ENCODE data around the gene TCF19. TPM values are rescaled to one million over a fixed set of nuclear protein-coding genes. Genes with fewer than 3 reads are reported as not detected.

The TCF19 gene
- total RNA-seq, 2 donors from 2014 or later = 7.6 to 10.0 TPM

GRCh38 chr6:31205638-31206037 is 47.2 kb downstream of the TCF19 start:
- no peak for TF ChIP-seq POLR2AphosphoS5 (IDR thresholded peaks at IDR 0.05)
- no peak for TF ChIP-seq POLR2A (IDR thresholded peaks at IDR 0.05)
- TF ChIP-seq, protein P1, sequence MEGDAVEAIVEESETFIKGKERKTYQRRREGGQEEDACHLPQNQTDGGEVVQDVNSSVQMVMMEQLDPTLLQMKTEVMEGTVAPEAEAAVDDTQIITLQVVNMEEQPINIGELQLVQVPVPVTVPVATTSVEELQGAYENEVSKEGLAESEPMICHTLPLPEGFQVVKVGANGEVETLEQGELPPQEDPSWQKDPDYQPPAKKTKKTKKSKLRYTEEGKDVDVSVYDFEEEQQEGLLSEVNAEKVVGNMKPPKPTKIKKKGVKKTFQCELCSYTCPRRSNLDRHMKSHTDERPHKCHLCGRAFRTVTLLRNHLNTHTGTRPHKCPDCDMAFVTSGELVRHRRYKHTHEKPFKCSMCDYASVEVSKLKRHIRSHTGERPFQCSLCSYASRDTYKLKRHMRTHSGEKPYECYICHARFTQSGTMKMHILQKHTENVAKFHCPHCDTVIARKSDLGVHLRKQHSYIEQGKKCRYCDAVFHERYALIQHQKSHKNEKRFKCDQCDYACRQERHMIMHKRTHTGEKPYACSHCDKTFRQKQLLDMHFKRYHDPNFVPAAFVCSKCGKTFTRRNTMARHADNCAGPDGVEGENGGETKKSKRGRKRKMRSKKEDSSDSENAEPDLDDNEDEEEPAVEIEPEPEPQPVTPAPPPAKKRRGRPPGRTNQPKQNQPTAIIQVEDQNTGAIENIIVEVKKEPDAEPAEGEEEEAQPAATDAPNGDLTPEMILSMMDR (IDR thresholded peaks at IDR 0.05) = no peak
- WGBS = 80% methylated on average over 2 of the region's 2 CpGs
- intact Hi-C loops (cut with DNase I) = no loop called here
- no peaks in the 10 kb centered on the region for H3K27me3 ChIP-seq (replicated peaks; ENCODE audit: insufficient read depth)
- H3K36me3 ChIP-seq = no peaks in the 10 kb centered on the region
- no peak for DNase-seq (ENCODE audit: low spot score)
- peaks cover 6% of the 10 kb centered on the region for H3K4me1 ChIP-seq (replicated peaks)
- H3K9me3 ChIP-seq = no peaks in the 10 kb centered on the region
- H3K4me3 ChIP-seq = no peak overlapping the region
- no peak overlapping the region for H3K27ac ChIP-seq

DNA sequence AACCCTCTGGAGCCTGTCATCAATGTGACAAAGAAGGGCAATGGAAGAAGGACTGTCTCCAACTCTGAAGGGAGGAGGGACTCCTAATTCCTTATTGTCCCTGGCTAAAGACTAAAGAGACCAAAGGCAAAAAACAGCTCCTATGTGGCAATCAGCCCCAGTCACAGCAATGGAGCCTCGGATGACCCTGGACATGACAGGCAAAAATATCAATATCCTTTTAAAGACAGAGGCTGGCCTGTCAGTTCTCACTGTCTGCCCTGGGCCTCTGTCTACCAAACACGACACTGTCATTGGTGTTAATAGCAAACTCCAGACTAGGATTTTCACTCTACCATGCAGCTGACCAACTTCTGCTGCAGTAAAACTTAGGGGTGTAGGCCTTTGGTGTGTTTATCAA is 50.1 kb downstream of the TCF19 start:
- Histone ChIP-seq H3K27ac (peak overlapping the region in 1 of 2 donors; percentile 32), H3K27me3 (replicated peaks; ENCODE audit: insufficient read depth) (no peaks in the 10 kb centered on the region), H3K9me3 (no peaks in the 10 kb centered on the region), H3K36me3 (no peaks in the 10 kb centered on the region), H3K4me1 (replicated peaks) (peaks cover 4% of the 10 kb centered on the region), H3K4me3 (no peak overlapping the region)
- 42% methylated on average over 2 of the region's 2 CpGs for WGBS
- intact Hi-C loops (cut with DNase I) = no loop called here
- DNase-seq (ENCODE audit: low spot score) = no peak
- TF ChIP-seq, protein P1 (IDR thresholded peaks at IDR 0.05) = no peak
- TF ChIP-seq POLR2AphosphoS5 (IDR thresholded peaks at IDR 0.05) = no peak
- no peak for TF ChIP-seq POLR2A (IDR thresholded peaks at IDR 0.05)

DNA sequence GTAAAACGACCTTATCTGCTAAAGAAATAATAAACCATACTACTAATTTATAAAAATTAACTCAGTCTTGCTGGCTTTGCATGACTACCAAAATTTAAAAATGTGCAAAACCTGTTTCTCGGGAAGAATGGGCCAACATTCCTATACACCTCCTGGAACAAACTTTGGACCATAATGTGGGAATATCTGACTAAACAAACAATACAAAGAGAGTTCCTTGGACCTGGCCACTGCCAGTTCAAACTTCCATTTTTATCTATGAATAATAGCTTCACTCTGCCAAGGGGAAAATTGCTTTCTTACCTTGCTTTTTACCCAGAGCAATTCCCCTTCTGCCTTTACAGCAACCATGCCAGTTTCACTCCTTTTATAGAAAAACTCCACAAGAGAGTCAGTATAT is 50.7 kb downstream of the TCF19 start:
- H3K4me3 ChIP-seq = no peak overlapping the region
- TF ChIP-seq, protein P1 (IDR thresholded peaks at IDR 0.05) = no peak
- TF ChIP-seq POLR2AphosphoS5 (IDR thresholded peaks at IDR 0.05) (no peak), POLR2A (IDR thresholded peaks at IDR 0.05) (no peak)
- H3K36me3 ChIP-seq = no peaks in the 10 kb centered on the region
- no peaks in the 10 kb centered on the region for H3K9me3 ChIP-seq
- H3K27me3 ChIP-seq (replicated peaks; ENCODE audit: insufficient read depth) = no peaks in the 10 kb centered on the region
- intact Hi-C loops (cut with DNase I) = no loop called here
- no peak for DNase-seq (ENCODE audit: low spot score)
- WGBS = 19% methylated on average over 2 of the region's 2 CpGs
- no peak overlapping the region for H3K27ac ChIP-seq
- H3K4me1 ChIP-seq (replicated peaks) = peaks cover 4% of the 10 kb centered on the region

DNA sequence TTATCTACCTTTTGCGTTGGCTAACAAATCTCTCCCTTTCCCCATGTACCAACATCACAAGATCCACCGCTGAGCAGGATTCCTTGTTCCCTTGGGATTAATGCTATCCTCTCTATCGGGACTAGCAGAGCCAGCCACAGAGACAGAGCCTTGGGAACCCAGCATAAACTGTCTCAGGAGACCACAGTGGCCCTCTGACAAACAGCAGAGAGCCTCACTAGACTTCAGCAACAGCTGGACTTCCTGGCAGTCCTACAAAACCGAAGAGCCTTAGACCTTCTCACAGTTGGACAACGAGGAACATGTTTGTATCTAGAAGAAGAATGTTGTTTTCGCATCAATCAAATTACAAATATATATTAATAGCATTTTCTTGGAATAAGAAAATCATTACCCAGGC is 51.7 kb downstream of the TCF19 start:
- TF ChIP-seq POLR2AphosphoS5 (IDR thresholded peaks at IDR 0.05) (no peak), POLR2A (IDR thresholded peaks at IDR 0.05) (no peak)
- TF ChIP-seq, protein P1 (IDR thresholded peaks at IDR 0.05) = no peak
- intact Hi-C loops (cut with DNase I) = no loop called here
- 50% methylated on average over 6 of the region's 6 CpGs for WGBS
- H3K27me3 ChIP-seq (replicated peaks; ENCODE audit: insufficient read depth) = no peaks in the 10 kb centered on the region
- no peak for DNase-seq (ENCODE audit: low spot score)
- H3K4me1 ChIP-seq (replicated peaks) = no peaks in the 10 kb centered on the region
- no peaks in the 10 kb centered on the region for H3K9me3 ChIP-seq
- H3K27ac ChIP-seq = no peak overlapping the region
- H3K36me3 ChIP-seq = no peaks in the 10 kb centered on the region
- H3K4me3 ChIP-seq = no peak overlapping the region

DNA sequence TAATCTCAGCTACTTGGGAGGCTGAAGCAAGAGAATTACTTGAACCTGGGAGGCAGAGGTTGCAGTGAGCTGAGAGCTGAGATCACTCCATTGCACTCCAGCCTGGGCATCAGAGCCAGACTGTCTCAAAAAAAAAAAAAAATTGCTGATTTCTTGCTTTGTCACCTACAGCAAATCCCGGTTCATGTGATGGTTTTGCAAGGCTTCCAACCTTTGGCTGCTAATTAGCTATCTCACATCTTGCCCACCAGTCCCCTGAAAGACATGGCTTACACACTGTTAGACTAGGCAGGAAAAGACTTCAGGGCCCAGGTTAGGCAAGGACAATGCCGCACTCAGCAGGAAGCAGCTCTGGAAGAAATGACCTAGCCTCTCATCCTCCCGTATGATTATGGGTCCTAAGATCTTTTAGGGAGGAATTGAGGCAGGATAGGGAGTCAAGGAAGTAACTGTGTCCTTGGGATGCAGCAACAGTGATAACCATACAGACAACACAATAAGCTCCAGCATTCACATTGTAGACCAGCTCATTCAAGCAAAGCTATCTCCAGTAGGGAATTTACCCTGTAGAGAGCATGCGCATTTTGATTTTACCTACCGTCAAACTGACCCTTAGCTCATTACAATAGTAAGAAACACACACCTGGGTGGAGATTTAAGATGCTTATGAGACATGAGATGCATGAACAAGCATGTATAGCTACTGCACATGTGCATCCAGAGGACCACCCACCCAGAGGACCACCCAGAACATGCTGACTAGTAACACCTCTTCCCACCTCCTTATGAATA is 52.5 kb downstream of the TCF19 start:
- Histone ChIP-seq H3K4me1 (replicated peaks) (no peaks in the 10 kb centered on the region), H3K4me3 (no peak overlapping the region), H3K27me3 (replicated peaks; ENCODE audit: insufficient read depth) (no peaks in the 10 kb centered on the region), H3K9me3 (no peaks in the 10 kb centered on the region), H3K36me3 (no peaks in the 10 kb centered on the region), H3K27ac (no peak overlapping the region)
- no peak for TF ChIP-seq POLR2AphosphoS5 (IDR thresholded peaks at IDR 0.05)
- 75% methylated on average over 5 of the region's 5 CpGs for WGBS
- intact Hi-C loops (cut with DNase I) = no loop called here
- no peak for DNase-seq (ENCODE audit: low spot score)

Small RNA genes lying within 50 kb of the gene (small RNA-seq; reads per million reads assigned to genes)
- 0 reads per million in 2 donors for gene POLR2LP1

Other genes starting within 250 kb of the TCF19 start
- 10 to 100 TPM; 15.8 to 27.0 TPM for gene VARS2, start 244.4 kb upstream of the TCF19 start, total RNA-seq
- gene SFTA2, start 226.4 kb upstream of the TCF19 start, total RNA-seq = not detected
- gene MUCL3, start 217.6 kb upstream of the TCF19 start, total RNA-seq = not detected
- under 1 TPM in 1 of 2 donors, not detected in 1; 0.28 TPM for gene MUC21, start 174.9 kb upstream of the TCF19 start, total RNA-seq
- gene MUC22, start 148.1 kb upstream of the TCF19 start, total RNA-seq = under 1 TPM in 1 of 2 donors, not detected in 1; 0.17 TPM
- under 1 TPM in 1 of 2 donors, not detected in 1; 0.51 TPM for gene C6orf15, start 46.0 kb upstream of the TCF19 start, total RNA-seq
- 1 to 10 TPM; 1.2 to 3.5 TPM for gene PSORS1C1, start 43.8 kb upstream of the TCF19 start, total RNA-seq
- gene CDSN, start 38.1 kb upstream of the TCF19 start, total RNA-seq = 1 to 10 TPM in 1 of 2 donors, under 1 TPM in 1; 0.50 to 1.5 TPM
- gene PSORS1C2, start 19.5 kb upstream of the TCF19 start, total RNA-seq = not detected
- 10 to 100 TPM; 20.3 to 37.4 TPM for gene CCHCR1, start 787 bp upstream of the TCF19 start, total RNA-seq
- 10 to 100 TPM in 1 of 2 donors, 1 to 10 TPM in 1; 3.4 to 21.5 TPM for gene POU5F1, start 12.1 kb downstream of the TCF19 start, total RNA-seq
- 100 to 1,000 TPM; 272 to 682 TPM for gene HLA-C, start 113.5 kb downstream of the TCF19 start, total RNA-seq
- gene HLA-B, start 198.6 kb downstream of the TCF19 start, total RNA-seq = 100 to 1,000 TPM; 846 to 899 TPM
- 10 to 100 TPM; 16.1 to 22.8 TPM for gene MICA, start 245.0 kb downstream of the TCF19 start, total RNA-seq

Measured in prostate gland (tissue), 2 donors.